ENCODE results near the gene DNAJC4.

DNAJC4 gene

DNA sequence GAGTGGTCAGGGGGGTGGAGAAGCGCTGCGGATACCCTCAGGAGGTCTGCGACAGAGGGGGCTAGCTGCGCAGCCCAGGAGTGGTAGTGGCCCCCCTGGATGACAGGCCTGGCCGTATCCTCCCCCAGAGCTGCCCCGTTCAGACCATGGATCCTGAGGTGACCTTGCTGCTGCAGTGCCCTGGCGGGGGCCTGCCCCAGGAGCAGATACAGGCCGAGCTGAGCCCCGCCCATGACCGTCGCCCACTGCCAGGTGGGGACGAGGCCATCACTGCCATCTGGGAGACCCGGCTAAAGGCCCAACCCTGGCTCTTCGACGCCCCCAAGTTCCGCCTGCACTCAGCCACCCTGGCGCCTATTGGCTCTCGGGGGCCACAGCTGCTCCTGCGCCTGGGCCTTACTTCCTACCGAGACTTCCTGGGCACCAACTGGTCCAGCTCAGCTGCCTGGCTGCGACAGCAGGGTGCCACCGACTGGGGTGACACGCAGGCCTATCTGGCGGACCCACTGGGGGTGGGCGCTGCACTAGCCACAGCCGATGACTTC is 3.8 kb upstream of the DNAJC4 start:
- Histone ChIP-seq H3K14ac (ENCODE audit: low read length) (peak overlapping the region; percentile 60), H2BK12ac (ENCODE audit: low read length) (peak overlapping the region; percentile 96), H3K4me2 (ENCODE audit: insufficient read depth, low read length, poor library complexity, severe bottlenecking) (peak overlapping the region; percentile 99), H3K18ac (ENCODE audit: low read length) (peak overlapping the region; percentile 97), H3K9me3 (replicated peaks in 1 of 2; ENCODE audit: control insufficient read depth in 2 of 2, insufficient read depth in 1 of 2, low read depth in 1 of 2, low read length in 2 of 2) (no peaks in the 10 kb centered on the region), H2AFZ (ENCODE audit: low read length) (peak overlapping the region; percentile 89), H2BK5ac (ENCODE audit: low read length) (peak overlapping the region; percentile 89), H2AK5ac (ENCODE audit: low read depth, low read length) (peak overlapping the region; percentile 100), H2BK15ac (ENCODE audit: low read length) (peak overlapping the region; percentile 72), H3K79me1 (ENCODE audit: low read depth, low read length) (peaks cover 5% of the 10 kb centered on the region), H3K4me1 (ENCODE audit: control insufficient read depth in 2 of 2, insufficient read depth in 1 of 2, low read depth in 1 of 2, low read length in 2 of 2) (peaks cover 17 to 25% of the 10 kb centered on the region in 2 donors), H3K4me3 (ENCODE audit: low read length in 2 of 2) (peak overlapping the region; percentile 88 to 91), H4K8ac (ENCODE audit: low read depth, low read length) (peak overlapping the region; percentile 48), H3K23ac (ENCODE audit: low read depth, low read length, poor library complexity) (peak overlapping the region; percentile 94), H3K27ac (replicated peaks; ENCODE audit: low read length) (no peak overlapping the region), H2BK120ac (ENCODE audit: low read depth, low read length) (no peak overlapping the region), H3K27me3 (ENCODE audit: control insufficient read depth in 3 of 3, insufficient read depth in 3 of 3, low read depth in 1 of 3, low read length in 3 of 3) (peaks cover 0 to 4% (median 0%) of the 10 kb centered on the region in 3 experiments), H4K91ac (ENCODE audit: low read depth, low read length, poor library complexity) (peak overlapping the region; percentile 76), H3K9ac (ENCODE audit: low read depth, low read length, poor library complexity) (peak overlapping the region; percentile 94), H3K36me3 (replicated peaks in 1 of 2; ENCODE audit: control insufficient read depth in 2 of 2, insufficient read depth in 2 of 2, low read length in 2 of 2) (peaks cover 8 to 21% of the 10 kb centered on the region in 2 donors), H3K4ac (ENCODE audit: low read length) (no peak overlapping the region)
- DNase-seq (ENCODE audit: low spot score), result no peak
- no CpG with 5 or more reads among the region's 26 CpGs for WGBS, 2 donors (ENCODE audit: extremely low coverage in 2 of 2, insufficient read length in 2 of 2, insufficient replicate concordance in 1 of 2)

DNA sequence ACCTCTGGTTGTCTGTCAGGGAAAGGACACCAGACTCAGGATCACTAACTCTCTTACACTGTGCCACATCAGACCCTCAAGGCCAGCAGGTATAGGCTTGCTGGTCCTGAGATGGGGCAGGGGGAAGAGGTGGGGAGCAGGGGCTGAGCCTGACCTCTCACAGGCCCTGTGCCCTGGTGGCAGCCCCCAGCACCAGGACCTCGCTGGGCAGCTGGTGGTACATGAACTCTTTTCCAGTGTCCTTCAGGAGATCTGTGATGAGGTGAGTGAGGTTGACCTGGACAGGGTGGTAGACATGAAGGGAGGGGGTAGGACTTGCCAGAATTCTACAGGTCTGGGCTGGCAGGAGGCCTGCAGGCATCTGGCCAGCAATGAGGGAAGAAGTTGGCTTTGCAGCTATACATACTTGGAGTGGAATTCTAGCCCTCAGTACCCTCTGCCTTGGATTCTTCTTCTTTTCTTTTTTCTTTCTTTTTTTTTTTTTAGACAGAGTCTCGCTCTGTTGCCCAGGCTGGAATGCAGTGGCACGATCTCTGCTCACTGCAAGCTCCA is 2.9 kb upstream of the DNAJC4 start:
- H4K91ac ChIP-seq (ENCODE audit: low read depth, low read length, poor library complexity), result no peak overlapping the region
- peaks cover 5% of the 10 kb centered on the region for H3K79me1 ChIP-seq (ENCODE audit: low read depth, low read length)
- H3K14ac ChIP-seq (ENCODE audit: low read length), result no peak overlapping the region
- no peak overlapping the region for H4K8ac ChIP-seq (ENCODE audit: low read depth, low read length)
- no peak overlapping the region for H3K27ac ChIP-seq (replicated peaks; ENCODE audit: low read length)
- peaks cover 17 to 25% of the 10 kb centered on the region in 2 donors for H3K4me1 ChIP-seq (ENCODE audit: control insufficient read depth in 2 of 2, insufficient read depth in 1 of 2, low read depth in 1 of 2, low read length in 2 of 2)
- peak overlapping the region; percentile 66 for H3K23ac ChIP-seq (ENCODE audit: low read depth, low read length, poor library complexity)
- H2BK15ac ChIP-seq (ENCODE audit: low read length), result no peak overlapping the region
- peak overlapping the region; percentile 68 for H2AK5ac ChIP-seq (ENCODE audit: low read depth, low read length)
- no peaks in the 10 kb centered on the region for H3K9me3 ChIP-seq (replicated peaks in 1 of 2; ENCODE audit: control insufficient read depth in 2 of 2, insufficient read depth in 1 of 2, low read depth in 1 of 2, low read length in 2 of 2)
- H2AFZ ChIP-seq (ENCODE audit: low read length), result no peak overlapping the region
- no peak overlapping the region for H3K18ac ChIP-seq (ENCODE audit: low read length)
- H3K4me3 ChIP-seq (ENCODE audit: low read length in 2 of 2), result peak overlapping the region in 1 of 2 donors; percentile 88
- H3K36me3 ChIP-seq (replicated peaks in 1 of 2; ENCODE audit: control insufficient read depth in 2 of 2, insufficient read depth in 2 of 2, low read length in 2 of 2), result peaks cover 8 to 23% of the 10 kb centered on the region in 2 donors
- H2BK12ac ChIP-seq (ENCODE audit: low read length), result no peak overlapping the region
- DNase-seq (ENCODE audit: low spot score), result no peak
- no peak overlapping the region for H3K4ac ChIP-seq (ENCODE audit: low read length)
- H3K27me3 ChIP-seq (ENCODE audit: control insufficient read depth in 3 of 3, insufficient read depth in 3 of 3, low read depth in 1 of 3, low read length in 3 of 3), result peaks cover 0 to 13% (median 0%) of the 10 kb centered on the region in 3 experiments
- no CpG with 5 or more reads among the region's 3 CpGs for WGBS, 2 donors (ENCODE audit: extremely low coverage in 2 of 2, insufficient read length in 2 of 2, insufficient replicate concordance in 1 of 2)
- H3K9ac ChIP-seq (ENCODE audit: low read depth, low read length, poor library complexity), result no peak overlapping the region
- no peak overlapping the region for H2BK120ac ChIP-seq (ENCODE audit: low read depth, low read length)
- no peak overlapping the region for H2BK5ac ChIP-seq (ENCODE audit: low read length)
- no peak overlapping the region for H3K4me2 ChIP-seq (ENCODE audit: insufficient read depth, low read length, poor library complexity, severe bottlenecking)

DNA sequence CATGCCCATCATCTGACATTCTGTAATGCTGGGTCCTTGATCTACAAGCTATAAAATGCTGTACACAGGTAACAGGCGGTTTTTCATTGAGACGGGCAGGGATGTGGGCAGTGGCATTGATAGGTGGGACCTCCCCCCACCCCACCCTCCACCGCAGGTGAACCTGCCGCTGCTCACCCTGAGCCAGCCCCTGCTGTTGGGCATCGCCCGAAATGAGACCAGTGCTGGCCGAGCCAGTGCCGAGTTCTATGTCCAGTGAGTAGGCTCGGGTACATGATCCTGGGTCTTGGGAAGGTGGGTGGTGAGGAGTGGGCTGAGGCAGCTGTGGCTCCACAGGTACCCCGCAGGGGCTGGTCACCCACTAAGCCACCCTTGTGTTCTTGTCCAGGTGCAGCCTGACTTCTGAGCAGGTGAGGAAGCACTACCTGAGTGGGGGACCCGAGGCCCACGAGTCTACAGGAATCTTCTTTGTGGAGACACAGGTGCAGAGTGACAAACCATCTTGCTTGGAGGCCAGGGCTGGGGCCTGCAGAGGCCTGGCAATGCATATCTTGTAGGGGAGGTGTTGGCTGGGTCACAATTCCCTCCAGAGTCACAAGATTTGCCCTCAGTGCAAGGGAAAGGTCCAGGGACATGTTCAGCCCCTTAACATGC is 1.1 kb upstream of the DNAJC4 start:
- H3K4ac ChIP-seq (ENCODE audit: low read length), result no peak overlapping the region
- H2AK5ac ChIP-seq (ENCODE audit: low read depth, low read length), result peak overlapping the region; percentile 83
- peak overlapping the region; percentile 15 for H3K18ac ChIP-seq (ENCODE audit: low read length)
- H2BK120ac ChIP-seq (ENCODE audit: low read depth, low read length), result no peak overlapping the region
- no peak overlapping the region for H3K4me2 ChIP-seq (ENCODE audit: insufficient read depth, low read length, poor library complexity, severe bottlenecking)
- H3K14ac ChIP-seq (ENCODE audit: low read length), result no peak overlapping the region
- peaks cover 23 to 25% of the 10 kb centered on the region in 2 donors for H3K4me1 ChIP-seq (ENCODE audit: control insufficient read depth in 2 of 2, insufficient read depth in 1 of 2, low read depth in 1 of 2, low read length in 2 of 2)
- peak overlapping the region in 1 of 2 donors; percentile 72 for H3K4me3 ChIP-seq (ENCODE audit: low read length in 2 of 2)
- H3K79me1 ChIP-seq (ENCODE audit: low read depth, low read length), result peaks cover 3% of the 10 kb centered on the region
- DNase-seq (ENCODE audit: low spot score), result no peak
- H3K27me3 ChIP-seq (ENCODE audit: control insufficient read depth in 3 of 3, insufficient read depth in 3 of 3, low read depth in 1 of 3, low read length in 3 of 3), result peaks cover 0 to 27% (median 0%) of the 10 kb centered on the region in 3 experiments
- H3K27ac ChIP-seq (replicated peaks; ENCODE audit: low read length), result no peak overlapping the region
- H2BK5ac ChIP-seq (ENCODE audit: low read length), result no peak overlapping the region
- no peak overlapping the region for H2AFZ ChIP-seq (ENCODE audit: low read length)
- H2BK15ac ChIP-seq (ENCODE audit: low read length), result peak overlapping the region; percentile 43
- peaks cover 0 to 9% of the 10 kb centered on the region in 2 donors for H3K36me3 ChIP-seq (replicated peaks in 1 of 2; ENCODE audit: control insufficient read depth in 2 of 2, insufficient read depth in 2 of 2, low read length in 2 of 2)
- no peaks in the 10 kb centered on the region for H3K9me3 ChIP-seq (replicated peaks in 1 of 2; ENCODE audit: control insufficient read depth in 2 of 2, insufficient read depth in 1 of 2, low read depth in 1 of 2, low read length in 2 of 2)
- no CpG with 5 or more reads among the region's 12 CpGs for WGBS, 2 donors (ENCODE audit: extremely low coverage in 2 of 2, insufficient read length in 2 of 2, insufficient replicate concordance in 1 of 2)
- no peak overlapping the region for H4K91ac ChIP-seq (ENCODE audit: low read depth, low read length, poor library complexity)
- H4K8ac ChIP-seq (ENCODE audit: low read depth, low read length), result no peak overlapping the region
- peak overlapping the region; percentile 37 for H3K23ac ChIP-seq (ENCODE audit: low read depth, low read length, poor library complexity)
- H2BK12ac ChIP-seq (ENCODE audit: low read length), result no peak overlapping the region
- peak overlapping the region; percentile 73 for H3K9ac ChIP-seq (ENCODE audit: low read depth, low read length, poor library complexity)

DNA sequence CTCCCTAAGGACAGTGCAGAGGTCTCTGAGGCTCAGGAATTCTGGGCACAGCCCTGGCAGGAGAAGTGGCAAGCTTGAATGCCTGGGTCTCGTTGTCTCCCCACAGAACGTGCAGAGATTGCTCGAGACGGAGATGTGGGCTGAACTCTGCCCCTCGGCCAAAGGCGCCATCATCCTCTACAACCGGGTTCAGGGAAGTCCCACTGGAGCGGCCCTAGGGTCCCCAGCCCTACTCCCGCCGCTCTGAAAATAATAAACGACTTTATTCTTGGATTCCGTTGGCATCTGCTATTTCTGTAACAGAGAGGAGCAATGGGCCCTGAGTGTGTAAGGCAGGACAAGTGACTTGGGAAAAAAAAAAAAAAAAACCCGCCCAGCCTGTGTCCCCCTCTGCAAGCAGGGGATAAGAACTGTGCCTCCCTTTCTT is 591 bp upstream of the DNAJC4 start:
- Histone ChIP-seq H3K4ac (ENCODE audit: low read length) (no peak overlapping the region), H4K91ac (ENCODE audit: low read depth, low read length, poor library complexity) (no peak overlapping the region), H2BK5ac (ENCODE audit: low read length) (no peak overlapping the region), H3K27ac (replicated peaks; ENCODE audit: low read length) (peak overlapping the region; percentile 45), H3K23ac (ENCODE audit: low read depth, low read length, poor library complexity) (no peak overlapping the region), H3K9me3 (replicated peaks in 1 of 2; ENCODE audit: control insufficient read depth in 2 of 2, insufficient read depth in 1 of 2, low read depth in 1 of 2, low read length in 2 of 2) (no peaks in the 10 kb centered on the region), H2BK15ac (ENCODE audit: low read length) (peak overlapping the region; percentile 43), H3K14ac (ENCODE audit: low read length) (no peak overlapping the region), H3K4me1 (ENCODE audit: control insufficient read depth in 2 of 2, insufficient read depth in 1 of 2, low read depth in 1 of 2, low read length in 2 of 2) (peaks cover 23 to 25% of the 10 kb centered on the region in 2 donors), H2BK120ac (ENCODE audit: low read depth, low read length) (no peak overlapping the region), H3K79me1 (ENCODE audit: low read depth, low read length) (peaks cover 3% of the 10 kb centered on the region), H2AFZ (ENCODE audit: low read length) (peak overlapping the region; percentile 91), H3K4me3 (ENCODE audit: low read length in 2 of 2) (peak overlapping the region; percentile 72 to 75), H3K9ac (ENCODE audit: low read depth, low read length, poor library complexity) (no peak overlapping the region), H2AK5ac (ENCODE audit: low read depth, low read length) (peak overlapping the region; percentile 83), H4K8ac (ENCODE audit: low read depth, low read length) (no peak overlapping the region), H2BK12ac (ENCODE audit: low read length) (no peak overlapping the region), H3K27me3 (ENCODE audit: control insufficient read depth in 3 of 3, insufficient read depth in 3 of 3, low read depth in 1 of 3, low read length in 3 of 3) (peaks cover 0 to 27% (median 0%) of the 10 kb centered on the region in 3 experiments), H3K18ac (ENCODE audit: low read length) (no peak overlapping the region), H3K36me3 (replicated peaks in 1 of 2; ENCODE audit: control insufficient read depth in 2 of 2, insufficient read depth in 2 of 2, low read length in 2 of 2) (peaks cover 0 to 5% of the 10 kb centered on the region in 2 donors), H3K4me2 (ENCODE audit: insufficient read depth, low read length, poor library complexity, severe bottlenecking) (peak overlapping the region; percentile 59)
- DNase-seq (ENCODE audit: low spot score), result no peak
- WGBS, 2 donors (ENCODE audit: extremely low coverage in 2 of 2, insufficient read length in 2 of 2, insufficient replicate concordance in 1 of 2), result no CpG with 5 or more reads among the region's 13 CpGs
